H1 (cell line): ENCODE measurements around the gene GDPD5. TPM values are rescaled to one million over a fixed set of nuclear protein-coding genes. Genes with fewer than 3 reads are reported as not detected.
A peak's percentile ranks its signal among the peaks of the same experiment; 100 is the strongest.

Experiments used
- CTCF ChIA-PET: fragments of 300-600 bp; sonication (Branson Sonifier 250); formaldehyde crosslinking; loops from one replicate; lab custom pipeline; 2021; ENCODE audit not compliant: partially characterized antibody; lab: Charles Lee
- POLR2A ChIA-PET: fragments of 300-600 bp; sonication (Branson Sonifier 250); formaldehyde crosslinking; loops from one replicate; lab custom pipeline; 2021; ENCODE audit warnings: inconsistent platforms; ENCODE audit not compliant: partially characterized antibody; lab: Charles Lee
- DNase-seq, 2 experiments: peaks; one replicate each; pipeline versions ENCODE4 v3.0.0 to v3.0.0-alpha.2; 2010 to 2022; ENCODE audit warnings: low spot score in 2 of 2, low read depth in 1 of 2, mixed read lengths in 1 of 2
- FAIRE-seq: peaks from 2 replicates; lab custom pipeline; 2011; peaks lifted over from hg19 to GRCh38; lab: Jason Lieb, UNC
- H2AFZ ChIP-seq: 2 replicates; pipeline ENCODE4 v1.8.1; 2012; ENCODE audit warnings: low read length, inconsistent platforms
- H2AK5ac ChIP-seq: 2 replicates; pipeline ENCODE4 v1.6.1; 2013; ENCODE audit warnings: low read depth, low read length
- H2BK120ac ChIP-seq: replicated peaks from 2 replicates; pipeline ENCODE3; 2013; ENCODE audit warnings: low read depth, low read length, inconsistent platforms
- H2BK12ac ChIP-seq: 2 replicates; pipeline ENCODE4 v1.6.1; 2013; ENCODE audit warnings: low read depth, low read length
- H2BK15ac ChIP-seq: 2 replicates; pipeline ENCODE4 v1.6.1; 2013; ENCODE audit warnings: low read length
- H2BK20ac ChIP-seq: 2 replicates; pipeline ENCODE4 v1.6.1; 2013; ENCODE audit warnings: low read length
- H2BK5ac ChIP-seq: 2 replicates; pipeline ENCODE4 v1.6.1; 2013; ENCODE audit warnings: low read depth, low read length
- H3K14ac ChIP-seq: 2 replicates; pipeline ENCODE4 v1.6.1; 2013; ENCODE audit warnings: inconsistent platforms; ENCODE audit not compliant: insufficient read length
- H3K18ac ChIP-seq: 2 replicates; pipeline ENCODE4 v1.6.1; 2013; ENCODE audit warnings: low read length; ENCODE audit errors: extremely low read depth
- H3K23ac ChIP-seq: 2 replicates; pipeline ENCODE4 v1.6.1; 2013; ENCODE audit warnings: inconsistent platforms; ENCODE audit not compliant: insufficient read length
- H3K23me2 ChIP-seq: 2 replicates; pipeline ENCODE4 v1.6.1; 2013; ENCODE audit warnings: low read depth, low read length
- H3K27ac ChIP-seq: 2 replicates; pipeline ENCODE4 v1.6.1; 2011; ENCODE audit warnings: low read depth, low read length, inconsistent platforms
- H3K27me3 ChIP-seq, 4 experiments: replicated peaks in 1 of 4; 1 replicate in 1 of 4; 2 replicates in 3 of 4; pipeline versions ENCODE4 v1.6.1 to v1.8.1; 2011 to 2013; ENCODE audit warnings: low read length in 3 of 4, mild to moderate bottlenecking in 3 of 4, inconsistent platforms in 2 of 4, mixed read lengths in 2 of 4, moderate library complexity in 1 of 4; ENCODE audit not compliant: control insufficient read depth in 3 of 4, insufficient read depth in 3 of 4; ENCODE audit errors: extremely low read depth in 1 of 4
- H3K36me3 ChIP-seq, 4 experiments: 2 replicates each; pipeline versions ENCODE4 v1.6.1 to v1.8.1; 2011 to 2013; ENCODE audit warnings: mild to moderate bottlenecking in 4 of 4, low read length in 3 of 4, moderate library complexity in 2 of 4, control low read depth in 1 of 4, inconsistent platforms in 1 of 4; ENCODE audit not compliant: insufficient read depth in 4 of 4, control insufficient read depth in 2 of 4
- H3K4ac ChIP-seq: replicated peaks from 2 replicates; pipeline ENCODE3; 2013; ENCODE audit warnings: low read length, low read depth, mixed read lengths, inconsistent platforms; ENCODE audit not compliant: insufficient read length
- H3K4me1 ChIP-seq, 4 experiments: replicated peaks in 1 of 4; 1 replicate in 1 of 4; 2 replicates in 3 of 4; pipeline versions ENCODE4 v1.6.1 to v1.8.1; 2011 to 2013; ENCODE audit warnings: low read length in 3 of 4, inconsistent platforms in 2 of 4, mixed read lengths in 1 of 4; ENCODE audit not compliant: insufficient read depth in 4 of 4, control insufficient read depth in 3 of 4
- H3K4me2 ChIP-seq, 2 experiments: 2 replicates each; pipeline versions ENCODE4 v1.6.1 to v1.8.1; 2011 to 2013; ENCODE audit warnings: low read depth in 2 of 2, low read length in 2 of 2, control low read depth in 1 of 2, inconsistent platforms in 1 of 2, mild to moderate bottlenecking in 1 of 2; ENCODE audit not compliant: insufficient read depth in 1 of 2
- H3K4me3 ChIP-seq, 4 experiments: fragments of 200-600, 300-600 bp in 1 of 4; sonication (generic), shearing (Covaris generic), sonication (Bioruptor Twin) in 1 of 4; 2 replicates each; pipeline versions ENCODE4 v1.5.1 to v1.8.1; 2011 to 2016; ENCODE audit warnings: low read length in 4 of 4, low read depth in 3 of 4, control low read depth in 2 of 4, inconsistent platforms in 2 of 4, mild to moderate bottlenecking in 2 of 4, mixed read lengths in 1 of 4, moderate library complexity in 1 of 4; ENCODE audit not compliant: insufficient read depth in 2 of 4; ENCODE audit errors: extremely low read depth in 1 of 4
- H3K56ac ChIP-seq: replicated peaks from 2 replicates; pipeline ENCODE3; 2013; ENCODE audit warnings: low read depth, mild to moderate bottlenecking, mixed read lengths, low read length, inconsistent platforms; ENCODE audit not compliant: insufficient read length
- H3K79me1 ChIP-seq: 2 replicates; pipeline ENCODE4 v1.6.1; 2013; ENCODE audit warnings: low read depth, low read length, control low read depth
- H3K79me2 ChIP-seq, 2 experiments: 2 replicates each; pipeline versions ENCODE4 v1.6.1 to v1.8.1; 2012 to 2013; ENCODE audit warnings: low read length in 2 of 2, mild to moderate bottlenecking in 2 of 2, inconsistent platforms in 1 of 2; ENCODE audit not compliant: insufficient read depth in 2 of 2, control insufficient read depth in 1 of 2
- H3K9ac ChIP-seq, 4 experiments: replicated peaks in 1 of 4; 1 replicate in 1 of 4; 2 replicates in 3 of 4; pipeline versions ENCODE4 v1.6.1 to v1.8.1; 2011 to 2013; ENCODE audit warnings: low read depth in 3 of 4, low read length in 3 of 4, control low read depth in 2 of 4, mild to moderate bottlenecking in 2 of 4, moderate library complexity in 2 of 4, inconsistent platforms in 1 of 4; ENCODE audit errors: extremely low read depth in 1 of 4
- H3K9me3 ChIP-seq, 2 experiments: 2 replicates each; pipeline versions ENCODE4 v1.6.1 to v1.8.1; 2012 to 2013; ENCODE audit warnings: mild to moderate bottlenecking in 2 of 2, moderate library complexity in 2 of 2, control low read depth in 1 of 2, inconsistent platforms in 1 of 2, low read depth in 1 of 2, low read length in 1 of 2, mixed read lengths in 1 of 2; ENCODE audit not compliant: insufficient read depth in 2 of 2
- H4K20me1 ChIP-seq, 2 experiments: replicated peaks in 1 of 2; 2 replicates each; pipeline versions ENCODE3 to v1.8.1; 2011 to 2013; ENCODE audit warnings: inconsistent platforms in 2 of 2, low read length in 2 of 2, mild to moderate bottlenecking in 1 of 2; ENCODE audit not compliant: insufficient read depth in 2 of 2, control insufficient read depth in 1 of 2
- H4K5ac ChIP-seq: 2 replicates; pipeline ENCODE4 v1.6.1; 2013; ENCODE audit warnings: low read length, low read depth, mixed read lengths, inconsistent platforms; ENCODE audit not compliant: insufficient read length
- H4K8ac ChIP-seq: 2 replicates; pipeline ENCODE4 v1.8.0; 2013; ENCODE audit warnings: mild to moderate bottlenecking, moderate library complexity, low read length, inconsistent platforms; ENCODE audit not compliant: insufficient read depth; ENCODE audit errors: extremely low read depth
- H4K91ac ChIP-seq: replicated peaks from 2 replicates; pipeline ENCODE3; 2013; ENCODE audit warnings: low read length, mixed read lengths, inconsistent platforms; ENCODE audit not compliant: insufficient read length
- FOSL1 ChIP-seq: IDR thresholded peaks from 2 replicates; pipeline ENCODE4 v1.6.1; 2011; ENCODE audit warnings: mild to moderate bottlenecking, low read depth, low read length, moderate library complexity; ENCODE audit not compliant: insufficient read depth
- POLR2A ChIP-seq, 2 experiments: IDR thresholded peaks; 1 replicate in 1 of 2; 2 replicates in 1 of 2; pipeline ENCODE4 v1.6.1; 2011; ENCODE audit warnings: low read depth in 2 of 2, low read length in 2 of 2, mild to moderate bottlenecking in 2 of 2; ENCODE audit errors: control extremely low read depth in 1 of 2
- POLR2AphosphoS5 ChIP-seq: IDR thresholded peaks from 2 replicates; pipeline ENCODE4 v1.6.1; 2011; ENCODE audit warnings: low read depth, low read length
- WGBS, 2 experiments: shearing (Covaris generic) in 1 of 2; methylation state at CpG; one replicate each; pipeline versions ENCODE4 v1.1.6 to v1.1.7; 2013 to 2015; ENCODE audit warnings: low lambda C conversion rate in 2 of 2, mixed read lengths in 2 of 2, inconsistent platforms in 1 of 2, low coverage in 1 of 2, missing lambda C conversion rate in 1 of 2; ENCODE audit not compliant: insufficient replicate concordance in 2 of 2, insufficient coverage in 1 of 2, insufficient read length in 1 of 2; ENCODE audit errors: extremely low coverage in 1 of 2, missing lambda C conversion rate in 1 of 2; 5-methylcytosine and 5-hydroxymethylcytosine counted together
- polyA plus RNA-seq, 7 experiments: library from polyadenylated mRNA; depleted of rRNA in 3 of 7; stranded (reverse) in 5 of 7; unstranded in 2 of 7; fragments of >200 nt in 5 of 7; fragments of 200-250 nt in 2 of 7; gene quantifications; 1 replicate in 5 of 7; 2 replicates in 1 of 7; 4 replicates in 1 of 7; pipeline versions ENCODE4 v1.2.1 to v1.2.3, GENCODE V29; 2011 to 2013; ENCODE audit warnings: missing spikeins in 2 of 7, mixed read lengths in 2 of 7
- total RNA-seq: library from RNA; stranded (reverse); fragmentation: NEBNext Ultra II Directional; extraction: Animal tissue kit (Norgen Biotek cat#: 25700); gene quantifications from 2 replicates; pipeline ENCODE4 v1.2.1, GENCODE V29; 2021

Gene GDPD5
- total and polyA plus RNA-seq, 2 of the 8 experiments (the other 6 are each of a cell fraction or from before 2014, with no cell fraction given) = 7.8 to 8.6 TPM

- H3K18ac ChIP-seq = no peak overlapping the region
- H4K5ac ChIP-seq = no peak overlapping the region
- H2AK5ac ChIP-seq = no peak overlapping the region
- no peak overlapping the region for H3K14ac ChIP-seq
- H3K4me3 ChIP-seq = no peak overlapping the region
- H4K91ac ChIP-seq = no peak overlapping the region
- no peak overlapping the region for H2BK20ac ChIP-seq
- no peaks in the 10 kb centered on the region for H3K9me3 ChIP-seq
- no peak overlapping the region; a peak in 1 of 4 replicates for H3K4me2 ChIP-seq
- H2BK15ac ChIP-seq = no peak overlapping the region
- peaks cover 7% of the 10 kb centered on the region for H3K23me2 ChIP-seq
- H3K27me3 ChIP-seq = no peaks in the 10 kb centered on the region
- H3K27ac ChIP-seq = no peak overlapping the region
- peaks cover 0 to 9% (median 3%) of the 10 kb centered on the region in 4 experiments; a peak in 6 of 7 replicates for H3K4me1 ChIP-seq
- no peak overlapping the region for H2BK5ac ChIP-seq
- H4K8ac ChIP-seq = no peak overlapping the region
- peak overlapping the region in 1 of 4 experiments; percentile 44; a peak in 2 of 7 replicates for H3K9ac ChIP-seq
- H2BK12ac ChIP-seq = no peak overlapping the region
- H3K4ac ChIP-seq = no peak overlapping the region
- H3K79me1 ChIP-seq = peaks cover 8% of the 10 kb centered on the region; the same call in 1 of the 2 replicates
- 94% methylated on average over 15 of the region's 15 CpGs; no CpG with 5 or more reads in 1 of the 2 experiments for WGBS, 2 experiments
- peaks cover 29 to 74% of the 10 kb centered on the region in 2 experiments for H3K79me2 ChIP-seq
- FAIRE-seq = no peak
- ChIA-PET POLR2A (interaction anchor here (0.6 to 16.7 kb wide), 8 partner anchors 15 to 167 kb away, joined by 3 to 570 read pairs (median 4); partner anchors contain the start of gene KLHL35), CTCF (interaction anchor here (0.7 to 5.5 kb wide), 4 partner anchors 12 to 47 kb away, joined by 3 to 48 read pairs (median 6); no protein-coding TSS in a partner anchor)
- H3K23ac ChIP-seq = no peak overlapping the region
- H2AFZ ChIP-seq = no peak overlapping the region
- peaks cover 34 to 46% of the 10 kb centered on the region in 2 experiments for H4K20me1 ChIP-seq
- DNase-seq = no peak
- no peak overlapping the region for H3K56ac ChIP-seq
- TF ChIP-seq FOSL1 (no peak), POLR2AphosphoS5 (peak; percentile 74; the same call in 1 of the 2 replicates), POLR2A (IDR thresholded peaks at IDR 0.05; ENCODE audit: control extremely low read depth in 1 of 2, low read depth in 2 of 2, low read length in 2 of 2) (peak in 1 of 2 experiments; percentile 54; a peak in 1 of 3 replicates)
- TF ChIP-seq, all 59 proteins: peak for 2
- Histone ChIP-seq H3K36me3 (peaks cover 49 to 89% (median 73%) of the 10 kb centered on the region in 4 experiments), H2BK120ac (no peak overlapping the region)
These were observed 121.6 kb downstream of the GDPD5 start for GRCh38 chr11:75403983-75404658.
